H1 (cell line): ENCODE results near the gene MTCH2. TPM values are rescaled to one million over a fixed set of nuclear protein-coding genes. Genes with fewer than 3 reads are reported as not detected.

Experiments
- CTCF ChIA-PET: fragments of 300-600 bp; sonication (Branson Sonifier 250); formaldehyde crosslinking; loops from one replicate; lab custom pipeline; 2021; ENCODE audit not compliant: partially characterized antibody; lab: Charles Lee
- POLR2A ChIA-PET: fragments of 300-600 bp; sonication (Branson Sonifier 250); formaldehyde crosslinking; loops from one replicate; lab custom pipeline; 2021; ENCODE audit warnings: inconsistent platforms; ENCODE audit not compliant: partially characterized antibody; lab: Charles Lee
- DNase-seq, 2 experiments: peaks; one replicate each; pipeline versions ENCODE4 v3.0.0 to v3.0.0-alpha.2; 2010 to 2022; ENCODE audit warnings: low spot score in 2 of 2, low read depth in 1 of 2, mixed read lengths in 1 of 2
- FAIRE-seq: peaks from 2 replicates; lab custom pipeline; 2011; peaks lifted over from hg19 to GRCh38; lab: Jason Lieb, UNC
- H2AFZ ChIP-seq: 2 replicates; pipeline ENCODE4 v1.8.1; 2012; ENCODE audit warnings: low read length, inconsistent platforms
- H2AK5ac ChIP-seq: 2 replicates; pipeline ENCODE4 v1.6.1; 2013; ENCODE audit warnings: low read depth, low read length
- H2BK120ac ChIP-seq: replicated peaks from 2 replicates; pipeline ENCODE3; 2013; ENCODE audit warnings: low read depth, low read length, inconsistent platforms
- H2BK12ac ChIP-seq: 2 replicates; pipeline ENCODE4 v1.6.1; 2013; ENCODE audit warnings: low read depth, low read length
- H2BK15ac ChIP-seq: 2 replicates; pipeline ENCODE4 v1.6.1; 2013; ENCODE audit warnings: low read length
- H2BK20ac ChIP-seq: 2 replicates; pipeline ENCODE4 v1.6.1; 2013; ENCODE audit warnings: low read length
- H2BK5ac ChIP-seq: 2 replicates; pipeline ENCODE4 v1.6.1; 2013; ENCODE audit warnings: low read depth, low read length
- H3K14ac ChIP-seq: 2 replicates; pipeline ENCODE4 v1.6.1; 2013; ENCODE audit warnings: inconsistent platforms; ENCODE audit not compliant: insufficient read length
- H3K18ac ChIP-seq: 2 replicates; pipeline ENCODE4 v1.6.1; 2013; ENCODE audit warnings: low read length; ENCODE audit errors: extremely low read depth
- H3K23ac ChIP-seq: 2 replicates; pipeline ENCODE4 v1.6.1; 2013; ENCODE audit warnings: inconsistent platforms; ENCODE audit not compliant: insufficient read length
- H3K23me2 ChIP-seq: 2 replicates; pipeline ENCODE4 v1.6.1; 2013; ENCODE audit warnings: low read depth, low read length
- H3K27ac ChIP-seq: 2 replicates; pipeline ENCODE4 v1.6.1; 2011; ENCODE audit warnings: low read depth, low read length, inconsistent platforms
- H3K27me3 ChIP-seq, 4 experiments: replicated peaks in 1 of 4; 1 replicate in 1 of 4; 2 replicates in 3 of 4; pipeline versions ENCODE4 v1.6.1 to v1.8.1; 2011 to 2013; ENCODE audit warnings: low read length in 3 of 4, mild to moderate bottlenecking in 3 of 4, inconsistent platforms in 2 of 4, mixed read lengths in 2 of 4, moderate library complexity in 1 of 4; ENCODE audit not compliant: control insufficient read depth in 3 of 4, insufficient read depth in 3 of 4; ENCODE audit errors: extremely low read depth in 1 of 4
- H3K36me3 ChIP-seq, 4 experiments: 2 replicates each; pipeline versions ENCODE4 v1.6.1 to v1.8.1; 2011 to 2013; ENCODE audit warnings: mild to moderate bottlenecking in 4 of 4, low read length in 3 of 4, moderate library complexity in 2 of 4, control low read depth in 1 of 4, inconsistent platforms in 1 of 4; ENCODE audit not compliant: insufficient read depth in 4 of 4, control insufficient read depth in 2 of 4
- H3K4ac ChIP-seq: replicated peaks from 2 replicates; pipeline ENCODE3; 2013; ENCODE audit warnings: low read length, low read depth, mixed read lengths, inconsistent platforms; ENCODE audit not compliant: insufficient read length
- H3K4me1 ChIP-seq, 4 experiments: replicated peaks in 1 of 4; 1 replicate in 1 of 4; 2 replicates in 3 of 4; pipeline versions ENCODE4 v1.6.1 to v1.8.1; 2011 to 2013; ENCODE audit warnings: low read length in 3 of 4, inconsistent platforms in 2 of 4, mixed read lengths in 1 of 4; ENCODE audit not compliant: insufficient read depth in 4 of 4, control insufficient read depth in 3 of 4
- H3K4me2 ChIP-seq, 2 experiments: 2 replicates each; pipeline versions ENCODE4 v1.6.1 to v1.8.1; 2011 to 2013; ENCODE audit warnings: low read depth in 2 of 2, low read length in 2 of 2, control low read depth in 1 of 2, inconsistent platforms in 1 of 2, mild to moderate bottlenecking in 1 of 2; ENCODE audit not compliant: insufficient read depth in 1 of 2
- H3K4me3 ChIP-seq, 4 experiments: fragments of 200-600, 300-600 bp in 1 of 4; sonication (generic), shearing (Covaris generic), sonication (Bioruptor Twin) in 1 of 4; 2 replicates each; pipeline versions ENCODE4 v1.5.1 to v1.8.1; 2011 to 2016; ENCODE audit warnings: low read length in 4 of 4, low read depth in 3 of 4, control low read depth in 2 of 4, inconsistent platforms in 2 of 4, mild to moderate bottlenecking in 2 of 4, mixed read lengths in 1 of 4, moderate library complexity in 1 of 4; ENCODE audit not compliant: insufficient read depth in 2 of 4; ENCODE audit errors: extremely low read depth in 1 of 4
- H3K56ac ChIP-seq: replicated peaks from 2 replicates; pipeline ENCODE3; 2013; ENCODE audit warnings: low read depth, mild to moderate bottlenecking, mixed read lengths, low read length, inconsistent platforms; ENCODE audit not compliant: insufficient read length
- H3K79me1 ChIP-seq: 2 replicates; pipeline ENCODE4 v1.6.1; 2013; ENCODE audit warnings: low read depth, low read length, control low read depth
- H3K79me2 ChIP-seq, 2 experiments: 2 replicates each; pipeline versions ENCODE4 v1.6.1 to v1.8.1; 2012 to 2013; ENCODE audit warnings: low read length in 2 of 2, mild to moderate bottlenecking in 2 of 2, inconsistent platforms in 1 of 2; ENCODE audit not compliant: insufficient read depth in 2 of 2, control insufficient read depth in 1 of 2
- H3K9ac ChIP-seq, 4 experiments: replicated peaks in 1 of 4; 1 replicate in 1 of 4; 2 replicates in 3 of 4; pipeline versions ENCODE4 v1.6.1 to v1.8.1; 2011 to 2013; ENCODE audit warnings: low read depth in 3 of 4, low read length in 3 of 4, control low read depth in 2 of 4, mild to moderate bottlenecking in 2 of 4, moderate library complexity in 2 of 4, inconsistent platforms in 1 of 4; ENCODE audit errors: extremely low read depth in 1 of 4
- H3K9me3 ChIP-seq, 2 experiments: 2 replicates each; pipeline versions ENCODE4 v1.6.1 to v1.8.1; 2012 to 2013; ENCODE audit warnings: mild to moderate bottlenecking in 2 of 2, moderate library complexity in 2 of 2, control low read depth in 1 of 2, inconsistent platforms in 1 of 2, low read depth in 1 of 2, low read length in 1 of 2, mixed read lengths in 1 of 2; ENCODE audit not compliant: insufficient read depth in 2 of 2
- H4K20me1 ChIP-seq, 2 experiments: replicated peaks in 1 of 2; 2 replicates each; pipeline versions ENCODE3 to v1.8.1; 2011 to 2013; ENCODE audit warnings: inconsistent platforms in 2 of 2, low read length in 2 of 2, mild to moderate bottlenecking in 1 of 2; ENCODE audit not compliant: insufficient read depth in 2 of 2, control insufficient read depth in 1 of 2
- H4K5ac ChIP-seq: 2 replicates; pipeline ENCODE4 v1.6.1; 2013; ENCODE audit warnings: low read length, low read depth, mixed read lengths, inconsistent platforms; ENCODE audit not compliant: insufficient read length
- H4K8ac ChIP-seq: 2 replicates; pipeline ENCODE4 v1.8.0; 2013; ENCODE audit warnings: mild to moderate bottlenecking, moderate library complexity, low read length, inconsistent platforms; ENCODE audit not compliant: insufficient read depth; ENCODE audit errors: extremely low read depth
- H4K91ac ChIP-seq: replicated peaks from 2 replicates; pipeline ENCODE3; 2013; ENCODE audit warnings: low read length, mixed read lengths, inconsistent platforms; ENCODE audit not compliant: insufficient read length
- ATF2 ChIP-seq: IDR thresholded peaks from 2 replicates; pipeline ENCODE4 v1.6.1; 2012; ENCODE audit warnings: low read length, inconsistent platforms
- GABPA ChIP-seq: IDR thresholded peaks from 2 replicates; pipeline ENCODE4 v1.6.1; 2011; ENCODE audit warnings: mild to moderate bottlenecking, low read length, moderate library complexity, borderline replicate concordance; ENCODE audit not compliant: insufficient read depth
- GTF2F1 ChIP-seq: IDR thresholded peaks from 2 replicates; pipeline ENCODE4 v1.6.1; 2012; ENCODE audit warnings: low read depth, low read length, improper control_type of control experiment, borderline replicate concordance
- POLR2A ChIP-seq, 2 experiments: IDR thresholded peaks; 1 replicate in 1 of 2; 2 replicates in 1 of 2; pipeline ENCODE4 v1.6.1; 2011; ENCODE audit warnings: low read depth in 2 of 2, low read length in 2 of 2, mild to moderate bottlenecking in 2 of 2; ENCODE audit errors: control extremely low read depth in 1 of 2
- SP2 ChIP-seq: IDR thresholded peaks from 2 replicates; pipeline ENCODE4 v1.6.1; 2012; ENCODE audit warnings: mild to moderate bottlenecking, low read length, inconsistent platforms
- SUZ12 ChIP-seq: fragments of 200-600 bp; sonication (generic); IDR thresholded peaks from 2 replicates; pipeline ENCODE4 v1.6.1; 2012; ENCODE audit warnings: mild to moderate bottlenecking, inconsistent platforms, low read length, moderate library complexity, mixed read lengths
- TAF1 ChIP-seq: IDR thresholded peaks from 2 replicates; pipeline ENCODE4 v1.6.1; 2011; ENCODE audit warnings: mild to moderate bottlenecking, low read depth, low read length
- TCF12 ChIP-seq: IDR thresholded peaks from 2 replicates; pipeline ENCODE4 v1.6.1; 2011; ENCODE audit warnings: low read depth, mild to moderate bottlenecking, low read length
- YY1 ChIP-seq: IDR thresholded peaks from 2 replicates; pipeline ENCODE4 v1.6.1; 2011; ENCODE audit warnings: low read depth, mild to moderate bottlenecking, low read length
- WGBS, 2 experiments: shearing (Covaris generic) in 1 of 2; methylation state at CpG; one replicate each; pipeline versions ENCODE4 v1.1.6 to v1.1.7; 2013 to 2015; ENCODE audit warnings: low lambda C conversion rate in 2 of 2, mixed read lengths in 2 of 2, inconsistent platforms in 1 of 2, low coverage in 1 of 2, missing lambda C conversion rate in 1 of 2; ENCODE audit not compliant: insufficient replicate concordance in 2 of 2, insufficient coverage in 1 of 2, insufficient read length in 1 of 2; ENCODE audit errors: extremely low coverage in 1 of 2, missing lambda C conversion rate in 1 of 2; 5-methylcytosine and 5-hydroxymethylcytosine counted together
- polyA plus RNA-seq, 7 experiments: library from polyadenylated mRNA; depleted of rRNA in 3 of 7; stranded (reverse) in 5 of 7; unstranded in 2 of 7; fragments of >200 nt in 5 of 7; fragments of 200-250 nt in 2 of 7; gene quantifications; 1 replicate in 5 of 7; 2 replicates in 1 of 7; 4 replicates in 1 of 7; pipeline versions ENCODE4 v1.2.1 to v1.2.3, GENCODE V29; 2011 to 2013; ENCODE audit warnings: missing spikeins in 2 of 7, mixed read lengths in 2 of 7
- total RNA-seq: library from RNA; stranded (reverse); fragmentation: NEBNext Ultra II Directional; extraction: Animal tissue kit (Norgen Biotek cat#: 25700); gene quantifications from 2 replicates; pipeline ENCODE4 v1.2.1, GENCODE V29; 2021
- TF ChIP-seq, protein P1 (sequence below), 3 experiments: IDR thresholded peaks; 1 replicate in 2 of 3; 2 replicates in 1 of 3; pipeline versions ENCODE4 v1.5.1 to v1.6.1; 2011; ENCODE audit warnings: low read length in 3 of 3, mild to moderate bottlenecking in 3 of 3, inconsistent platforms in 2 of 3, low read depth in 1 of 3, moderate library complexity in 1 of 3; ENCODE audit not compliant: insufficient read depth in 1 of 3; ENCODE audit errors: control extremely low read depth in 1 of 3

Gene MTCH2
- total and polyA plus RNA-seq, 2 of the 8 experiments (the other 6 are each of a cell fraction or from before 2014, with no cell fraction given) = 157 to 171 TPM

DNA sequence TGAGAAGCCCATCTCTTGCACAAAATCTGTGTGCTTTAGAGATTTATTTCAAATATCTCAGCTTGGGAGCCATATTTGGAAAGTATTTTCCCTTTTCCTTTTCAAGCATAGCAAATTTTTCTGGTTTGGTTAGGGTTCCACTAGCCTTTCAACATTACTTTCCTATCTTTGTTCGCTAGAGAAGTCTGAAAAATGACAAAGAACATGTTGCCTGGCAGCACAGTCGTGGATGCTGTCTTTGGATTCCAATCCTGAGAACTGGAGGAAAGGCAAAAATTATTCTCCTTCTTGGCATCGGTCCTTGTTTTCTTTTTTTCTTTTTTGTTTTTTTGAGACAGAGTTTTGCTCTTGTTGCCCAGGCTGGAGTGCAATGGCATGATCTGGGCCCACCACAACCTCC is 6.9 kb upstream of the MTCH2 start:
- Histone ChIP-seq H4K91ac (no peak overlapping the region), H3K23ac (no peak overlapping the region), H2AK5ac (no peak overlapping the region), H3K79me1 (no peaks in the 10 kb centered on the region), H2AFZ (no peak overlapping the region), H3K18ac (no peak overlapping the region), H4K5ac (no peak overlapping the region), H2BK12ac (no peak overlapping the region), H4K8ac (no peak overlapping the region), H3K36me3 (no peaks in the 10 kb centered on the region), H3K9ac (no peak overlapping the region), H3K79me2 (no peaks in the 10 kb centered on the region), H3K27me3 (no peaks in the 10 kb centered on the region), H3K4ac (no peak overlapping the region), H3K14ac (no peak overlapping the region), H3K56ac (no peak overlapping the region), H2BK120ac (no peak overlapping the region), H2BK15ac (no peak overlapping the region), H3K23me2 (no peaks in the 10 kb centered on the region), H2BK20ac (no peak overlapping the region), H3K9me3 (no peaks in the 10 kb centered on the region), H3K4me1 (no peaks in the 10 kb centered on the region), H3K27ac (no peak overlapping the region), H3K4me3 (no peak overlapping the region), H4K20me1 (no peaks in the 10 kb centered on the region), H2BK5ac (no peak overlapping the region), H3K4me2 (no peak overlapping the region)
- 90% methylated on average over 3 of the region's 3 CpGs; no CpG with 5 or more reads in 1 of the 2 experiments for WGBS, 2 experiments
- ChIA-PET POLR2A (interaction anchor here (1.0 kb wide), 1 partner anchor 39 kb away, joined by 3 read pairs; no protein-coding TSS in a partner anchor), CTCF (no interaction called here)
- FAIRE-seq = no peak
- no peak for DNase-seq
- no peak for TF ChIP-seq SP2
- TF ChIP-seq YY1 = no peak
- no peak for TF ChIP-seq TCF12
- no peak for TF ChIP-seq TAF1
- no peak for TF ChIP-seq SUZ12
- TF ChIP-seq ATF2 = no peak
- TF ChIP-seq, protein P1, sequence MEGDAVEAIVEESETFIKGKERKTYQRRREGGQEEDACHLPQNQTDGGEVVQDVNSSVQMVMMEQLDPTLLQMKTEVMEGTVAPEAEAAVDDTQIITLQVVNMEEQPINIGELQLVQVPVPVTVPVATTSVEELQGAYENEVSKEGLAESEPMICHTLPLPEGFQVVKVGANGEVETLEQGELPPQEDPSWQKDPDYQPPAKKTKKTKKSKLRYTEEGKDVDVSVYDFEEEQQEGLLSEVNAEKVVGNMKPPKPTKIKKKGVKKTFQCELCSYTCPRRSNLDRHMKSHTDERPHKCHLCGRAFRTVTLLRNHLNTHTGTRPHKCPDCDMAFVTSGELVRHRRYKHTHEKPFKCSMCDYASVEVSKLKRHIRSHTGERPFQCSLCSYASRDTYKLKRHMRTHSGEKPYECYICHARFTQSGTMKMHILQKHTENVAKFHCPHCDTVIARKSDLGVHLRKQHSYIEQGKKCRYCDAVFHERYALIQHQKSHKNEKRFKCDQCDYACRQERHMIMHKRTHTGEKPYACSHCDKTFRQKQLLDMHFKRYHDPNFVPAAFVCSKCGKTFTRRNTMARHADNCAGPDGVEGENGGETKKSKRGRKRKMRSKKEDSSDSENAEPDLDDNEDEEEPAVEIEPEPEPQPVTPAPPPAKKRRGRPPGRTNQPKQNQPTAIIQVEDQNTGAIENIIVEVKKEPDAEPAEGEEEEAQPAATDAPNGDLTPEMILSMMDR (IDR thresholded peaks at IDR 0.05; ENCODE audit: control extremely low read depth in 1 of 3, insufficient read depth in 1 of 3, low read depth in 1 of 3, low read length in 3 of 3) = no peak
- TF ChIP-seq GTF2F1 = no peak
- TF ChIP-seq POLR2A (IDR thresholded peaks at IDR 0.05; ENCODE audit: control extremely low read depth in 1 of 2, low read depth in 2 of 2, low read length in 2 of 2) = no peak
- TF ChIP-seq GABPA = no peak
